GM18520 (cell line): ENCODE measurements around the gene LIPN.

Experiments used
- ATAC-seq: cut with Tn5 transposase; IDR thresholded peaks from one replicate; pipeline ENCODE4 v1.9.1; 2021; ENCODE audit not compliant: unreplicated experiment

The LIPN gene

GRCh38 chr10:88782222-88782621, 22.4 kb downstream of the LIPN start:
- no peak for ATAC-seq

GRCh38 chr10:88783724-88784123, 23.9 kb downstream of the LIPN start:
- no peak for ATAC-seq

- no peak for ATAC-seq
These were observed 26.4 kb downstream of the LIPN start for GRCh38 chr10:88786032-88786770.

GRCh38 chr10:88787463-88787862, 27.6 kb downstream of the LIPN start:
- no peak for ATAC-seq

GRCh38 chr10:88788924-88789323, 29.1 kb downstream of the LIPN start:
- no peak for ATAC-seq

- no peak for ATAC-seq
These were observed 32.1 kb downstream of the LIPN start for GRCh38 chr10:88791924-88792323.

GRCh38 chr10:88792661-88793060, 32.8 kb downstream of the LIPN start:
- ATAC-seq = no peak

- no peak for ATAC-seq
These were observed 34.0 kb downstream of the LIPN start for GRCh38 chr10:88793712-88794299.

GRCh38 chr10:88794731-88795130, 34.9 kb downstream of the LIPN start:
- no peak for ATAC-seq

- ATAC-seq = no peak
These were observed 40.6 kb downstream of the LIPN start for GRCh38 chr10:88800152-88801125.

- no peak for ATAC-seq
These were observed 42.9 kb downstream of the LIPN start, which contains the start of gene LIPM for GRCh38 chr10:88802523-88803285. Gene LIPM, plus strand, starts transcription at chr10:88802730. Its CDS starts 167 bp downstream, at chr10:88802897.

GRCh38 chr10:88803641-88804040, 43.8 kb downstream of the LIPN start:
- ATAC-seq = no peak

GRCh38 chr10:88804083-88804812, 44.4 kb downstream of the LIPN start:
- no peak for ATAC-seq

GRCh38 chr10:88805361-88805760, 45.5 kb downstream of the LIPN start:
- no peak for ATAC-seq

GRCh38 chr10:88805924-88806323, 46.1 kb downstream of the LIPN start:
- no peak for ATAC-seq

GRCh38 chr10:88809621-88810020, 49.8 kb downstream of the LIPN start:
- ATAC-seq = no peak

GRCh38 chr10:88810196-88810961, 50.6 kb downstream of the LIPN start:
- no peak for ATAC-seq

GRCh38 chr10:88813200-88813599, 53.4 kb downstream of the LIPN start:
- no peak for ATAC-seq

GRCh38 chr10:88819290-88819689, 59.5 kb downstream of the LIPN start:
- no peak for ATAC-seq
